HEK293 (cell line): ENCODE results near the gene ESPL1.

Source experiments
- CTCF ChIA-PET: fragments of 350-600 bp; formaldehyde crosslinking; extraction: SDS; loops from one replicate; lab custom pipeline; 2021; ENCODE audit warnings: antibody characterized with exemption; lab: Yijun Ruan, JAX
- POLR2A ChIA-PET: fragments of 300-600 bp; formaldehyde crosslinking; extraction: SDS; loops from one replicate; lab custom pipeline; 2020; ENCODE audit warnings: antibody characterized with exemption, inconsistent platforms; lab: Yijun Ruan, JAX
- H3K27ac ChIP-seq: fragments of 200-500 bp; sonication (Bioruptor generic); 2 replicates; pipeline ENCODE4 v1.5.1; 2014; ENCODE audit warnings: low read depth, low read length, control low read depth, inconsistent platforms; ENCODE audit errors: extremely low read depth
- H3K36me3 ChIP-seq, 2 experiments: fragments of 200-500 bp in 1 of 2; sonication (Bioruptor generic) in 1 of 2; 1 replicate in 1 of 2; 2 replicates in 1 of 2; pipeline ENCODE4 v1.5.1; 2014 to 2017; ENCODE audit warnings: inconsistent platforms in 2 of 2, low read length in 2 of 2; ENCODE audit not compliant: control insufficient read depth in 2 of 2, insufficient read depth in 1 of 2
- H3K4me1 ChIP-seq: fragments of 200-500 bp; sonication (Bioruptor generic); 2 replicates; pipeline ENCODE4 v1.5.1; 2014; ENCODE audit warnings: mild to moderate bottlenecking, low read length, inconsistent platforms; ENCODE audit not compliant: control insufficient read depth, insufficient read depth
- H3K4me3 ChIP-seq: 2 replicates; pipeline ENCODE4 v1.5.1; 2011; ENCODE audit warnings: low read depth, mild to moderate bottlenecking, control low read depth, low read length, moderate library complexity
- H3K9me3 ChIP-seq: fragments of 200-500 bp; sonication (Bioruptor generic); 2 replicates; pipeline ENCODE4 v1.5.1; 2014; ENCODE audit warnings: low read depth, low read length, inconsistent platforms; ENCODE audit not compliant: control insufficient read depth, insufficient read depth
- GLI4 ChIP-seq: fragments of 450-650 bp; formaldehyde crosslinking; IDR thresholded peaks from 2 replicates; pipeline ENCODE4 v1.5.1; 2016; ENCODE audit warnings: missing biosample characterization, missing genetic modification characterization
- GLIS2 ChIP-seq: fragments of 450-650 bp; formaldehyde crosslinking; IDR thresholded peaks from 2 replicates; pipeline ENCODE4 v1.5.1; 2016; ENCODE audit warnings: missing biosample characterization, missing genetic modification characterization
- HOXA7 ChIP-seq: sonication (generic); formaldehyde crosslinking; IDR thresholded peaks from 2 replicates; pipeline ENCODE4 v1.8.1; 2022; ENCODE audit warnings: missing genetic modification reagents, borderline replicate concordance
- IKZF3 ChIP-seq: fragments of 450-650 bp; IDR thresholded peaks from 2 replicates; pipeline ENCODE4 v1.5.0; 2018; ENCODE audit warnings: missing biosample characterization, mild to moderate bottlenecking, missing genetic modification characterization, moderate library complexity
- KLF1 ChIP-seq: fragments of 450-650 bp; formaldehyde crosslinking; IDR thresholded peaks from 2 replicates; pipeline ENCODE4 v1.5.1; 2016; ENCODE audit warnings: missing biosample characterization, missing genetic modification characterization
- KLF10 ChIP-seq: fragments of 450-650 bp; IDR thresholded peaks from 2 replicates; pipeline ENCODE4 v1.5.1; 2018; ENCODE audit warnings: missing biosample characterization, mild to moderate bottlenecking, missing genetic modification characterization
- KLF8 ChIP-seq: fragments of 450-650 bp; formaldehyde crosslinking; IDR thresholded peaks from 2 replicates; pipeline ENCODE4 v1.5.1; 2016; ENCODE audit warnings: missing biosample characterization, missing genetic modification characterization
- KLF9 ChIP-seq: fragments of 450-650 bp; formaldehyde crosslinking; IDR thresholded peaks from 2 replicates; pipeline ENCODE4 v1.5.1; 2016; ENCODE audit warnings: missing biosample characterization, missing genetic modification characterization, low read depth
- MZF1 ChIP-seq: fragments of 450-650 bp; formaldehyde crosslinking; IDR thresholded peaks from 2 replicates; pipeline ENCODE4 v1.5.1; 2017; ENCODE audit warnings: missing biosample characterization, missing genetic modification characterization, borderline replicate concordance
- PATZ1 ChIP-seq: fragments of 450-650 bp; formaldehyde crosslinking; IDR thresholded peaks from 2 replicates; pipeline ENCODE4 v1.5.1; 2016; ENCODE audit warnings: missing biosample characterization, missing genetic modification characterization
- SP2 ChIP-seq: fragments of 450-650 bp; formaldehyde crosslinking; IDR thresholded peaks from 2 replicates; pipeline ENCODE4 v1.5.1; 2016; ENCODE audit warnings: missing biosample characterization, missing genetic modification characterization
- SP7 ChIP-seq: fragments of 450-650 bp; formaldehyde crosslinking; IDR thresholded peaks from 2 replicates; pipeline ENCODE4 v1.5.1; 2016; ENCODE audit warnings: missing biosample characterization, missing genetic modification characterization
- WT1 ChIP-seq: fragments of 450-650 bp; formaldehyde crosslinking; IDR thresholded peaks from 2 replicates; pipeline ENCODE4 v1.5.1; 2016; ENCODE audit warnings: missing biosample characterization, missing genetic modification characterization
- YY2 ChIP-seq: fragments of 450-650 bp; formaldehyde crosslinking; IDR thresholded peaks from 2 replicates; pipeline ENCODE4 v1.5.1; 2016; ENCODE audit warnings: missing biosample characterization, missing genetic modification characterization
- ZBTB10 ChIP-seq: fragments of 450-650 bp; formaldehyde crosslinking; IDR thresholded peaks from 2 replicates; pipeline ENCODE4 v1.5.1; 2016; ENCODE audit warnings: missing biosample characterization, missing genetic modification characterization
- ZBTB26 ChIP-seq: fragments of 450-650 bp; formaldehyde crosslinking; optimal IDR thresholded peaks from 2 replicates; pipeline ENCODE3; 2016; ENCODE audit warnings: missing biosample characterization, mild to moderate bottlenecking, missing genetic modification characterization
- ZEB2 ChIP-seq: fragments of 450-650 bp; formaldehyde crosslinking; IDR thresholded peaks from 2 replicates; pipeline ENCODE4 v1.5.1; 2016; ENCODE audit warnings: missing biosample characterization, missing genetic modification characterization
- ZFP37 ChIP-seq: fragments of 450-650 bp; formaldehyde crosslinking; IDR thresholded peaks from 2 replicates; pipeline ENCODE4 v1.5.1; 2016; ENCODE audit warnings: missing biosample characterization, missing genetic modification characterization
- ZFP69B ChIP-seq: fragments of 450-650 bp; formaldehyde crosslinking; IDR thresholded peaks from 2 replicates; pipeline ENCODE4 v1.5.1; 2016; ENCODE audit warnings: missing biosample characterization, missing genetic modification characterization
- ZNF140 ChIP-seq: fragments of 450-650 bp; formaldehyde crosslinking; IDR thresholded peaks from 2 replicates; pipeline ENCODE4 v1.5.1; 2016; ENCODE audit warnings: missing biosample characterization, missing genetic modification characterization
- ZNF2 ChIP-seq: fragments of 450-650 bp; formaldehyde crosslinking; IDR thresholded peaks from 2 replicates; pipeline ENCODE4 v1.5.1; 2016; ENCODE audit warnings: missing biosample characterization, missing genetic modification characterization
- ZNF24 ChIP-seq: fragments of 450-650 bp; formaldehyde crosslinking; IDR thresholded peaks from 2 replicates; pipeline ENCODE4 v1.5.1; 2016; ENCODE audit warnings: missing biosample characterization, missing genetic modification characterization
- ZNF335 ChIP-seq: fragments of 450-650 bp; formaldehyde crosslinking; conservative IDR thresholded peaks from 2 replicates; pipeline ENCODE4 v1.5.1; 2016; ENCODE audit warnings: missing biosample characterization, missing genetic modification characterization
- ZNF366 ChIP-seq: fragments of 450-650 bp; formaldehyde crosslinking; conservative IDR thresholded peaks from 2 replicates; pipeline ENCODE4 v1.5.1; 2016; ENCODE audit warnings: missing biosample characterization, missing genetic modification characterization
- ZNF391 ChIP-seq: fragments of 450-650 bp; formaldehyde crosslinking; IDR thresholded peaks from 2 replicates; pipeline ENCODE4 v1.5.1; 2016; ENCODE audit warnings: low read depth, missing biosample characterization, missing genetic modification characterization, borderline replicate concordance
- ZNF404 ChIP-seq: fragments of 450-650 bp; formaldehyde crosslinking; IDR thresholded peaks from 2 replicates; pipeline ENCODE4 v1.5.1; 2017; ENCODE audit warnings: missing biosample characterization, missing genetic modification characterization
- ZNF530 ChIP-seq: fragments of 450-650 bp; formaldehyde crosslinking; IDR thresholded peaks from 2 replicates; pipeline ENCODE4 v1.5.1; 2016; ENCODE audit warnings: low read depth, missing biosample characterization, missing genetic modification characterization
- ZNF561 ChIP-seq: fragments of 450-650 bp; IDR thresholded peaks from 2 replicates; pipeline ENCODE4 v1.5.1; 2018; ENCODE audit warnings: missing biosample characterization, missing genetic modification characterization, borderline replicate concordance
- ZNF660 ChIP-seq: fragments of 450-650 bp; IDR thresholded peaks from 2 replicates; pipeline ENCODE4 v1.5.1; 2018; ENCODE audit warnings: missing biosample characterization, mild to moderate bottlenecking, missing genetic modification characterization

Gene ESPL1

GRCh38 chr12:53220694-53221202 is 47.4 kb upstream of the ESPL1 start (continued):
- TF ChIP-seq WT1 (tag by site-specific recombination) (0 out of 2 replicates have a peak, but pooled peaks have one; percentile 17), ZNF660 (peak; percentile 30; the same call in 1 of the 2 replicates), ZNF530 (tag by site-specific recombination) (no peak), KLF8 (tag by site-specific recombination) (peak; percentile 85), HOXA7 (no peak), MZF1 (tag by site-specific recombination) (no peak), YY2 (tag by site-specific recombination) (no peak), ZBTB26 (tag by site-specific recombination) (peak; percentile 99), IKZF3 (tag by site-specific recombination) (peak; percentile 81), ZFP69B (no peak), KLF10 (tag by site-specific recombination) (0 out of 2 replicates have a peak, but pooled peaks have one; percentile 43), ZNF366 (tag by site-specific recombination) (peak; percentile 87), KLF1 (peak; percentile 88), SP2 (peak; percentile 70), KLF9 (tag by site-specific recombination) (peak; percentile 86)

- no peaks in the 10 kb centered on the region for H3K36me3 ChIP-seq
- H3K4me3 ChIP-seq, result peak overlapping the region; percentile 44
- peaks cover 4% of the 10 kb centered on the region for H3K4me1 ChIP-seq
- ChIA-PET POLR2A (interaction anchor here (0.5 to 2.5 kb wide), 6 partner anchors 40 to 92 kb away, joined by 3 to 9 read pairs (median 3); partner anchors contain the start of genes MYG1 and PFDN5), CTCF (interaction anchor here (0.6 to 1.4 kb wide), 2 partner anchors 10 to 243 kb away, joined by 5 read pairs; no protein-coding TSS in a partner anchor)
- H3K9me3 ChIP-seq, result no peaks in the 10 kb centered on the region
- H3K27ac ChIP-seq, result peak overlapping the region; percentile 95
- 0 out of 2 replicates have a peak, but pooled peaks have one; percentile 32 for TF ChIP-seq ZEB2
- TF ChIP-seq GLI4 (tag by site-specific recombination), result 0 out of 2 replicates have a peak, but pooled peaks have one; percentile 27
- TF ChIP-seq ZNF404 (tag by site-specific recombination), result no peak
- 0 out of 2 replicates have a peak, but pooled peaks have one; percentile 54 for TF ChIP-seq ZFP37 (tag by site-specific recombination)
- TF ChIP-seq SP7 (tag by site-specific recombination), result peak; percentile 69
- peak; percentile 89 for TF ChIP-seq PATZ1 (tag by site-specific recombination)
- TF ChIP-seq ZNF561 (tag by site-specific recombination), result peak; percentile 23; the same call in 1 of the 2 replicates
- TF ChIP-seq GLIS2 (tag by site-specific recombination), result peak; percentile 91
- peak; percentile 58; the same call in 1 of the 2 replicates for TF ChIP-seq ZNF2 (tag by site-specific recombination)
- 0 out of 2 replicates have a peak, but pooled peaks have one; percentile 35 for TF ChIP-seq KLF10 (tag by site-specific recombination)
- TF ChIP-seq ZNF391 (tag by site-specific recombination), result peak; percentile 66; the same call in 1 of the 2 replicates
- TF ChIP-seq ZBTB10, result peak; percentile 85
- TF ChIP-seq ZNF140 (tag by site-specific recombination), result no peak
- 0 out of 2 replicates have a peak, but pooled peaks have one; percentile 38 for TF ChIP-seq ZNF24 (tag by site-specific recombination)
- no peak for TF ChIP-seq ZBTB26 (tag by site-specific recombination)
- peak; percentile 82 for TF ChIP-seq ZNF335 (tag by site-specific recombination)
Measured at GRCh38 chr12:53221203-53222080, 46.7 kb upstream of the ESPL1 start.
